HEK293T (cell line): Measurements from ENCODE around the gene MYL10.

Source experiments
- BHLHE40 ChIP-seq: fragments of 450-650 bp; IDR thresholded peaks from 2 replicates; pipeline ENCODE4 v1.6.1; 2016; ENCODE audit warnings: mild to moderate bottlenecking, moderate library complexity, borderline replicate concordance
- CTBP1 ChIP-seq: fragments of 450-650 bp; IDR thresholded peaks from 2 replicates; pipeline ENCODE4 v1.6.1; 2016; ENCODE audit warnings: borderline replicate concordance
- ELF4 ChIP-seq: fragments of 450-650 bp; IDR thresholded peaks from 2 replicates; pipeline ENCODE4 v1.6.1; 2017; ENCODE audit warnings: antibody characterized with exemption
- FOXA1 ChIP-seq: fragments of 450-650 bp; IDR thresholded peaks from 2 replicates; pipeline ENCODE4 v1.6.1; 2016; ENCODE audit warnings: mild to moderate bottlenecking
- FOXK2 ChIP-seq: fragments of 450-650 bp; IDR thresholded peaks from 2 replicates; pipeline ENCODE4 v1.6.1; 2016; ENCODE audit warnings: mild to moderate bottlenecking
- FOXM1 ChIP-seq: fragments of 450-650 bp; IDR thresholded peaks from 2 replicates; pipeline ENCODE4 v1.6.1; 2017; ENCODE audit warnings: mild to moderate bottlenecking, borderline replicate concordance
- LEF1 ChIP-seq: fragments of 450-650 bp; IDR thresholded peaks from 2 replicates; pipeline ENCODE4 v1.6.1; 2017; ENCODE audit warnings: mild to moderate bottlenecking, borderline replicate concordance
- NFRKB ChIP-seq: fragments of 450-650 bp; IDR thresholded peaks from 2 replicates; pipeline ENCODE4 v1.6.1; 2016; ENCODE audit warnings: mild to moderate bottlenecking, moderate library complexity
- SP1 ChIP-seq: fragments of 450-650 bp; IDR thresholded peaks from 2 replicates; pipeline ENCODE4 v1.6.1; 2017
- SUZ12 ChIP-seq: fragments of 450-650 bp; IDR thresholded peaks from 2 replicates; pipeline ENCODE4 v1.6.1; 2016; ENCODE audit warnings: mild to moderate bottlenecking
- TARDBP ChIP-seq: fragments of 450-650 bp; IDR thresholded peaks from 2 replicates; pipeline ENCODE4 v1.6.1; 2016
- ZNF384 ChIP-seq: fragments of 450-650 bp; IDR thresholded peaks from 2 replicates; pipeline ENCODE4 v1.6.1; 2016
- TF ChIP-seq, protein P1 (sequence below): fragments of 450-650 bp; IDR thresholded peaks from 2 replicates; pipeline ENCODE4 v1.6.1; 2016

DNA sequence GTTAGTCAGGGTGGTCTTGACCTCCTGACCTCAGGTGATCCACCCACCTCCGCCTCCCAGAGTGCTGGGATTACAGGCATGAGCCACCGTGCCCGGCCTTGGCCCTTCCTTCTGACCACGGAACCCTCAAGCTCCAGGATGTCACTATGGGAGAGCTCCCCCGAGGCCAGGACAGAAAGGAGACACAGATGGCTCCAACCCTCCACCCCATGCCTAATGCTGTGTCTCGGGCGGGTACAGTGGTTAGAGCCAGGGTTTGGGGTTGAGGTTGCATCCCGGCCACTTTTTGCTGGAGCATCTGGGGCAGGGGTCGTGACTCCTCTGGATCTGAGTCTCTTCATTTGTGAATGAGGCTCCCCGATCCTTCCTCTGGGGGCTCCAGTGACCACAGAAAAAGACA, 8.1 kb downstream of the MYL10 start:
- TF ChIP-seq FOXA1 (no peak), FOXM1 (no peak), TARDBP (no peak), CTBP1 (no peak), SP1 (no peak), ELF4 (no peak), LEF1 (no peak), ZNF384 (no peak), FOXK2 (no peak), NFRKB (no peak), BHLHE40 (no peak), SUZ12 (no peak)
- TF ChIP-seq, protein P1, sequence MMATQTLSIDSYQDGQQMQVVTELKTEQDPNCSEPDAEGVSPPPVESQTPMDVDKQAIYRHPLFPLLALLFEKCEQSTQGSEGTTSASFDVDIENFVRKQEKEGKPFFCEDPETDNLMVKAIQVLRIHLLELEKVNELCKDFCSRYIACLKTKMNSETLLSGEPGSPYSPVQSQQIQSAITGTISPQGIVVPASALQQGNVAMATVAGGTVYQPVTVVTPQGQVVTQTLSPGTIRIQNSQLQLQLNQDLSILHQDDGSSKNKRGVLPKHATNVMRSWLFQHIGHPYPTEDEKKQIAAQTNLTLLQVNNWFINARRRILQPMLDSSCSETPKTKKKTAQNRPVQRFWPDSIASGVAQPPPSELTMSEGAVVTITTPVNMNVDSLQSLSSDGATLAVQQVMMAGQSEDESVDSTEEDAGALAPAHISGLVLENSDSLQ = no peak
